ENCODE measurements around the gene AKNA.

The AKNA gene

GRCh38 chr9:114387680-114388356, at the start of gene AKNA:
TSS of gene AKNA (minus strand) at chr9:114387982. CDS start at chr9:114381333, 6,649 bp downstream.
- DNase-seq (ENCODE audit: low spot score), result peak; percentile 88

- DNase-seq (ENCODE audit: low spot score), result no peak
These were observed 49.7 kb upstream of the AKNA start for GRCh38 chr9:114437401-114437893.

GRCh38 chr9:114434878-114435311, 47.1 kb upstream of the AKNA start:
- DNase-seq (ENCODE audit: low spot score), result peak; percentile 9

- DNase-seq (ENCODE audit: low spot score), result peak; percentile 8
These were observed 46.0 kb upstream of the AKNA start for GRCh38 chr9:114433720-114434255.

GRCh38 chr9:114433086-114433485, 45.3 kb upstream of the AKNA start:
- DNase-seq (ENCODE audit: low spot score), result no peak

- DNase-seq (ENCODE audit: low spot score), result no peak
These were observed 44.7 kb upstream of the AKNA start for GRCh38 chr9:114432323-114433067.

GRCh38 chr9:114431770-114432169, 44.0 kb upstream of the AKNA start:
- DNase-seq (ENCODE audit: low spot score), result no peak

GRCh38 chr9:114431003-114431402, 43.2 kb upstream of the AKNA start:
- DNase-seq (ENCODE audit: low spot score), result no peak

- no peak for DNase-seq (ENCODE audit: low spot score)
These were observed 42.7 kb upstream of the AKNA start for GRCh38 chr9:114430457-114430856.

GRCh38 chr9:114429488-114429887, 41.7 kb upstream of the AKNA start:
- no peak for DNase-seq (ENCODE audit: low spot score)

- no peak for DNase-seq (ENCODE audit: low spot score)
These were observed 40.7 kb upstream of the AKNA start for GRCh38 chr9:114428466-114428865.

- DNase-seq (ENCODE audit: low spot score), result no peak
These were observed 39.9 kb upstream of the AKNA start for GRCh38 chr9:114427644-114428043.

GRCh38 chr9:114426046-114426948, 38.5 kb upstream of the AKNA start:
- DNase-seq (ENCODE audit: low spot score), result no peak

- DNase-seq (ENCODE audit: low spot score), result no peak
These were observed 37.3 kb upstream of the AKNA start for GRCh38 chr9:114425126-114425525.

GRCh38 chr9:114424126-114424525, 36.3 kb upstream of the AKNA start:
- DNase-seq (ENCODE audit: low spot score), result no peak

GRCh38 chr9:114423181-114423580, 35.4 kb upstream of the AKNA start:
- DNase-seq (ENCODE audit: low spot score), result no peak

GRCh38 chr9:114421147-114421546, 33.4 kb upstream of the AKNA start:
- no peak for DNase-seq (ENCODE audit: low spot score)

- DNase-seq (ENCODE audit: low spot score), result no peak
These were observed 32.0 kb upstream of the AKNA start for GRCh38 chr9:114419796-114420195.

GRCh38 chr9:114418053-114418452, 30.3 kb upstream of the AKNA start:
- DNase-seq (ENCODE audit: low spot score), result no peak

GRCh38 chr9:114417511-114417910, 29.7 kb upstream of the AKNA start:
- no peak for DNase-seq (ENCODE audit: low spot score)

- DNase-seq (ENCODE audit: low spot score), result no peak
These were observed 29.1 kb upstream of the AKNA start for GRCh38 chr9:114416906-114417305.

- no peak for DNase-seq (ENCODE audit: low spot score)
These were observed 28.5 kb upstream of the AKNA start for GRCh38 chr9:114416290-114416689.

Data from activated CD4-positive, alpha-beta T cell treated with anti-CD3 and anti-CD28 coated beads, Interleukin-2, Interleukin-4, amounts not matched to agents 100 ng/mL and 50 ng/mL, durations not matched to agents 16 hours and 8 hours (primary cell).